Peyer's patch (tissue), 4 donors: ENCODE results near the gene HUS1B. TPM values are rescaled to one million over a fixed set of nuclear protein-coding genes. Genes with fewer than 3 reads are reported as not detected.

ENCODE experiments used
- DNase-seq, 3 donors: peaks; one replicate each; pipeline ENCODE4 v3.0.0-alpha.2; 2017 to 2019
- H3K27ac ChIP-seq, 4 donors: fragments of 200-600 bp; sonication (generic); one replicate each; pipeline ENCODE4 v1.5.1; 2016 to 2019
- H3K27me3 ChIP-seq, 2 donors: fragments of 200-600 bp; sonication (generic); one replicate each; pipeline ENCODE4 v1.5.1; 2019
- H3K36me3 ChIP-seq, 3 donors: fragments of 200-600 bp; sonication (generic); one replicate each; pipeline ENCODE4 v1.5.1; 2016 to 2019
- H3K4me1 ChIP-seq, 4 donors: fragments of 200-600 bp; sonication (generic); one replicate each; pipeline ENCODE4 v1.5.1; 2016 to 2019
- H3K4me3 ChIP-seq, 4 donors: fragments of 200-600 bp; sonication (generic); 1 replicate in 3 of 4; 2 replicates in 1 of 4; pipeline ENCODE4 v1.5.1; 2016 to 2019; ENCODE audit warnings: mild to moderate bottlenecking in 1 of 4
- H3K9me3 ChIP-seq, 4 donors: fragments of 200-600 bp; sonication (generic); one replicate each; pipeline ENCODE4 v1.5.1; 2016 to 2019; ENCODE audit warnings: mild to moderate bottlenecking in 1 of 4
- CTCF ChIP-seq, 6 experiments: fragments of 450-650 bp in 4 of 6; fragments of 200-600 bp in 2 of 6; sonication (generic) in 1 of 6; IDR thresholded peaks; one replicate each; pipeline ENCODE4 v1.5.1; 2017 to 2019; ENCODE audit warnings: antibody characterized with exemption in 6 of 6, mild to moderate bottlenecking in 3 of 6, moderate library complexity in 1 of 6
- POLR2A ChIP-seq, 2 donors: fragments of 450-650 bp; IDR thresholded peaks; one replicate each; pipeline ENCODE4 v1.5.1; 2017; ENCODE audit warnings: antibody characterized with exemption in 2 of 2, mild to moderate bottlenecking in 2 of 2, moderate library complexity in 2 of 2
- total RNA-seq, 4 donors: library from RNA; depleted of rRNA; stranded (reverse); fragments of >200 nt; gene quantifications; one replicate each; pipeline ENCODE4 v1.1.0, GENCODE V29; 2016

Gene HUS1B
- total RNA-seq, 4 donors from 2014 or later = 3.1 to 10.7 (median 4.8) TPM

- H3K4me1 ChIP-seq = peaks cover 0 to 11% (median 3%) of the 10 kb centered on the region in 4 donors
- H3K27ac ChIP-seq = peak within 1 kb of the TSS; percentile 84 to 98 (median 90)
- H3K27me3 ChIP-seq = no peaks in the 10 kb centered on the region
- peaks cover 0 to 6% (median 0%) of the 10 kb centered on the region in 3 donors for H3K36me3 ChIP-seq
- peak; percentile 86 to 92 (median 89) for DNase-seq
- H3K9me3 ChIP-seq = no peaks in the 10 kb centered on the region
- no peak for TF ChIP-seq CTCF (IDR thresholded peaks at IDR 0.05)
- peak; percentile 64 to 74 for TF ChIP-seq POLR2A (IDR thresholded peaks at IDR 0.05)
- peak within 1 kb of the TSS; percentile 85 to 98 (median 88) for H3K4me3 ChIP-seq
These were observed 36.2 kb upstream of the HUS1B start, which contains the start of gene EXOC2 for GRCh38 chr6:692858-693722. Gene EXOC2 (minus strand): TSS chr6:693139. CDS start chr6:637818, 55,321 bp downstream.

GRCh38 chr6:692356-692851, 35.5 kb upstream of the HUS1B start:
- DNase-seq = peak; percentile 59 to 82 (median 70)
- peak overlapping the region; percentile 85 to 98 (median 88) for H3K4me3 ChIP-seq
- H3K36me3 ChIP-seq = peaks cover 0 to 6% (median 0%) of the 10 kb centered on the region in 3 donors
- H3K27ac ChIP-seq = peak overlapping the region; percentile 84 to 98 (median 90)
- peaks cover 0 to 11% (median 3%) of the 10 kb centered on the region in 4 donors for H3K4me1 ChIP-seq
- H3K9me3 ChIP-seq = no peaks in the 10 kb centered on the region
- no peak for TF ChIP-seq CTCF (IDR thresholded peaks at IDR 0.05)
- TF ChIP-seq POLR2A (IDR thresholded peaks at IDR 0.05) = no peak
- H3K27me3 ChIP-seq = no peaks in the 10 kb centered on the region

- no peaks in the 10 kb centered on the region for H3K9me3 ChIP-seq
- TF ChIP-seq POLR2A (IDR thresholded peaks at IDR 0.05) (no peak), CTCF (IDR thresholded peaks at IDR 0.05) (no peak)
- no peaks in the 10 kb centered on the region for H3K27me3 ChIP-seq
- DNase-seq = no peak
- H3K36me3 ChIP-seq = peaks cover 0 to 6% (median 0%) of the 10 kb centered on the region in 3 donors
- H3K4me3 ChIP-seq = no peak overlapping the region
- peaks cover 0 to 11% (median 6%) of the 10 kb centered on the region in 4 donors for H3K4me1 ChIP-seq
- H3K27ac ChIP-seq = no peak overlapping the region
These were observed 32.3 kb upstream of the HUS1B start for GRCh38 chr6:689223-689622.

GRCh38 chr6:686497-686896, 29.6 kb upstream of the HUS1B start:
- no peak overlapping the region for H3K27ac ChIP-seq

More at GRCh38 chr6:686497-686896, 29.6 kb upstream of the HUS1B start:
- Histone ChIP-seq H3K4me1 (peaks cover 0 to 6% (median 3%) of the 10 kb centered on the region in 4 donors), H3K4me3 (no peak overlapping the region), H3K36me3 (peaks cover 0 to 6% (median 0%) of the 10 kb centered on the region in 3 donors), H3K27me3 (no peaks in the 10 kb centered on the region), H3K9me3 (no peaks in the 10 kb centered on the region)
- no peak for TF ChIP-seq POLR2A (IDR thresholded peaks at IDR 0.05)
- TF ChIP-seq CTCF (IDR thresholded peaks at IDR 0.05) = peak in 1 of 6 experiments; percentile 6
- DNase-seq = no peak
